ENCODE data around the gene TAF1C.
A peak's percentile ranks its signal among the peaks of the same experiment; 100 is the strongest.

TAF1C gene

GRCh38 chr16:84159800-84160199 lies 27.1 kb downstream of the TAF1C start:
- no peak for DNase-seq (ENCODE audit: low read depth)

- DNase-seq (ENCODE audit: low read depth): no peak
Measured at GRCh38 chr16:84159007-84159406, 27.9 kb downstream of the TAF1C start.

GRCh38 chr16:84156342-84156784 lies 30.5 kb downstream of the TAF1C start:
- no peak for DNase-seq (ENCODE audit: low read depth)

- no peak for DNase-seq (ENCODE audit: low read depth)
Measured at GRCh38 chr16:84155771-84156170, 31.1 kb downstream of the TAF1C start.

- DNase-seq (ENCODE audit: low read depth): no peak
Measured at GRCh38 chr16:84155226-84155625, 31.6 kb downstream of the TAF1C start.

GRCh38 chr16:84153660-84154214 lies 33.1 kb downstream of the TAF1C start:
- no peak for DNase-seq (ENCODE audit: low read depth)

- DNase-seq (ENCODE audit: low read depth): no peak
Measured at GRCh38 chr16:84150926-84151325, 35.9 kb downstream of the TAF1C start.

GRCh38 chr16:84144859-84145639 lies 41.8 kb downstream of the TAF1C start, which contains the start of the genes DNAAF1 and HSDL1:
DNAAF1 (plus strand) TSS chr16:84145308; CDS start chr16:84145441, 133 bp downstream.
HSDL1 (minus strand) TSS chr16:84145177; CDS start chr16:84131321, 13,856 bp downstream.
- peak; percentile 41 for DNase-seq (ENCODE audit: low read depth)

- DNase-seq (ENCODE audit: low read depth): no peak
Measured at GRCh38 chr16:84144209-84144858, 42.5 kb downstream of the TAF1C start.

GRCh38 chr16:84143784-84144199 lies 43.1 kb downstream of the TAF1C start:
- DNase-seq (ENCODE audit: low read depth): no peak

GRCh38 chr16:84143081-84143480 lies 43.8 kb downstream of the TAF1C start:
- DNase-seq (ENCODE audit: low read depth): no peak

GRCh38 chr16:84141143-84141670 lies 45.6 kb downstream of the TAF1C start:
- DNase-seq (ENCODE audit: low read depth): no peak

- no peak for DNase-seq (ENCODE audit: low read depth)
Measured at GRCh38 chr16:84139628-84140258, 47.1 kb downstream of the TAF1C start.

- DNase-seq (ENCODE audit: low read depth): no peak
Measured at GRCh38 chr16:84138824-84139627, 47.8 kb downstream of the TAF1C start.

GRCh38 chr16:84138500-84138823 lies 48.4 kb downstream of the TAF1C start:
- no peak for DNase-seq (ENCODE audit: low read depth)

- no peak for DNase-seq (ENCODE audit: low read depth)
Measured at GRCh38 chr16:84137769-84138357, 49.0 kb downstream of the TAF1C start.

GRCh38 chr16:84137287-84137686 lies 49.6 kb downstream of the TAF1C start:
- DNase-seq (ENCODE audit: low read depth): no peak

GRCh38 chr16:84136331-84137125 lies 50.3 kb downstream of the TAF1C start:
- no peak for DNase-seq (ENCODE audit: low read depth)

GRCh38 chr16:84132527-84133285 lies 54.2 kb downstream of the TAF1C start:
- no peak for DNase-seq (ENCODE audit: low read depth)

GRCh38 chr16:84131117-84131516 lies 55.7 kb downstream of the TAF1C start:
- DNase-seq (ENCODE audit: low read depth): no peak
